Stimulated activated CD4-positive, alpha-beta T cell treated with anti-CD3 and anti-CD28 coated beads, TNF-alpha, amount 100 ng/mL, for 4 hours (primary cell): ENCODE data around the gene NRAP.

ENCODE experiments used
- DNase-seq, 3 experiments: peaks; one replicate each; pipeline ENCODE4 v3.0.0-alpha.2; 2020; ENCODE audit warnings: low read depth in 3 of 3

Gene NRAP

GRCh38 chr10:113641702-113642101, 22.1 kb downstream of the NRAP start:
- DNase-seq = no peak

GRCh38 chr10:113639966-113640365, 23.9 kb downstream of the NRAP start:
- DNase-seq = no peak

GRCh38 chr10:113631684-113632367, 32.0 kb downstream of the NRAP start:
- DNase-seq = no peak

GRCh38 chr10:113630929-113631533, 32.8 kb downstream of the NRAP start:
- DNase-seq = no peak

- DNase-seq = no peak
These were observed 35.2 kb downstream of the NRAP start for GRCh38 chr10:113628607-113629153.

- no peak for DNase-seq
These were observed 36.0 kb downstream of the NRAP start for GRCh38 chr10:113627836-113628235.

- DNase-seq = no peak
These were observed 37.0 kb downstream of the NRAP start for GRCh38 chr10:113626809-113627355.

GRCh38 chr10:113625461-113626186, 38.2 kb downstream of the NRAP start:
- DNase-seq = no peak

GRCh38 chr10:113622831-113623230, 41.0 kb downstream of the NRAP start:
- no peak for DNase-seq

GRCh38 chr10:113621799-113622198, 42.0 kb downstream of the NRAP start:
- DNase-seq = no peak

GRCh38 chr10:113620936-113621335, 42.9 kb downstream of the NRAP start:
- no peak for DNase-seq

- no peak for DNase-seq
These were observed 43.3 kb downstream of the NRAP start for GRCh38 chr10:113620511-113620910.

GRCh38 chr10:113619401-113619800, 44.4 kb downstream of the NRAP start:
- DNase-seq = no peak

GRCh38 chr10:113618338-113618737, 45.5 kb downstream of the NRAP start:
- no peak for DNase-seq

- no peak for DNase-seq
These were observed 46.8 kb downstream of the NRAP start for GRCh38 chr10:113617086-113617485.

GRCh38 chr10:113616244-113617074, 47.4 kb downstream of the NRAP start:
- no peak for DNase-seq

- DNase-seq = no peak
These were observed 49.7 kb downstream of the NRAP start for GRCh38 chr10:113613977-113614690.

GRCh38 chr10:113613427-113613826, 50.4 kb downstream of the NRAP start:
- DNase-seq = no peak

- DNase-seq = no peak
These were observed 51.7 kb downstream of the NRAP start for GRCh38 chr10:113612154-113612553.

- no peak for DNase-seq
These were observed 52.9 kb downstream of the NRAP start for GRCh38 chr10:113610631-113611601.
